ENCODE measurements around the gene SNX27.
"Not testable (repeated sequence)": the region's sequence is repeated elsewhere in the genome, so short reads cannot be mapped to it uniquely, and the experiment has no call there.

Gene SNX27

DNA sequence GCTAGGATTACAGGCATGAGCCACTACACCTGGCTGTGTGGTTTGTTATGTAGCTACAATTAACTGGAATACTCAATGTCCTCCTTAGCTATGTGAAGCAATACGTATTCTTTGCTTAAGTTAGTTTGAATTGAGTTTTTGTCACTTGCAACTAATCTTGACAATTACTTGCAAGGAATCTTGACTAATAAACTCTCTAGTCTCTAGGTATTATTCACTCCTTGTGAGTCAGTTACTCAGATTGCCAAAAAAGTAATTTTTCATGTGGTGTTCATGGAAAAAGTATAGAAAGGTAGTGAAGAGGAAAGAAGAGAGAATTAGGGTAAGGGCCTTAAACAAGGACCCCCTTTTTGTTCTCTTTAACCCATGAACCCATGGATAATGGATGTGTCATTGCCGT, 7.6 kb upstream of the SNX27 start:
- no peak for DNase-seq (ENCODE audit: low read depth)

DNA sequence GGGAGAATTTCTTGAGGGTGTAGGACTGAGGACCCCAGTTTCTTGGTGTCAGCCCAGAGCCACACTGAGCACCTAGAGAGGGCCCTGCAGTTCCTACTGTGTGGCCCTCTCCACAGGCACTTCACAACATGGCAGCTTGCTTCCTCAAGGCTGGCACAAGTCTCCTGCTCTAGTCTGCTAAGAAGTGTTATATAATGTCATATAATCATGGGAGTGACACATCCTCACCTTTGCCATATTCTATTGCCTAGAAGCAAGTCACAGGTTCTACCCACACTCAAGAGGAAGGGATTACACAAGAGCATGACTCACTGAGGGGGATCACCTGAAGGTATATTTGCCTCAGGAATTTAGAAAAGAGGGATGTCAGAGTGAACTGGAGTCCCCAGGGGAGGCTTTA, 5.5 kb upstream of the SNX27 start:
- DNase-seq (ENCODE audit: low read depth): no peak

DNA sequence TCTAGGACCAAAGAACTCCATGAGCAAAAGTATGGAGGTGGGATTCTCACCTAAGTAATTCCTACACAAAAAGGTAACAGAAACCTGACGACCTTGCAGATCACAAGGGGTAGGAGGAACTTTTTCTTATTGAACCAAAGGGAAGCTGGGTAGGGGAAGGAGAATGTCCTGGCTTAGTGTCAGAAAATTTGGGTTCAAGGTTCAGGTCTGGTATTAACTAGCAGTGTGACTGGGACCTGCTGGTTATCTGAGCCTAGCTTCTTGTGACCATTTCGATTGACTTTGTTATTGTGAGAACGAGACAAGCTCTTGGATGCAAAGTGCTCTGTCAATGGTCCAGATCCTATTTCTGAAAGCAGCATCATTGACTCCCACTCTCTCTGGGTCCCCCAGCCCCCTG, 5.0 kb upstream of the SNX27 start:
- no peak for DNase-seq (ENCODE audit: low read depth)

DNA sequence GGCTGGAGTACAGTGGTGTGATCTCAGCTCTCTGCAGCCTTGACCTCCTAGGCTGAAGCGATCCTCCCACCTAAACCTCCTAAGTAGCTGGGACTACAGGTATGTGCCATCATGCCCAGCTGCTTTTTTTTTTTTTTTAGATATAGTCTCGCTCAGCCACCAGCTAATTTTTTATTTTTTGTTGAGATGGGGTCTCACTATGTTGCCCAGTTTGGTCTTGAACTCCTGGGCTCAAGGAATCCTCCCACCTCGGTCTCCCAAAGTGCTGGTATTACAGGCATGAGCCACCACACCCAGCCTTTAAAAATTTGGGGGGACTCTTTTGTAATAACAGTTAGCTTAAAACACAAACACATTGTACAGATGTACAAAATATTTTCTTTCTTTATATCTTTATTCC, 1.7 kb upstream of the SNX27 start:
- DNase-seq (ENCODE audit: low read depth): no peak

DNA sequence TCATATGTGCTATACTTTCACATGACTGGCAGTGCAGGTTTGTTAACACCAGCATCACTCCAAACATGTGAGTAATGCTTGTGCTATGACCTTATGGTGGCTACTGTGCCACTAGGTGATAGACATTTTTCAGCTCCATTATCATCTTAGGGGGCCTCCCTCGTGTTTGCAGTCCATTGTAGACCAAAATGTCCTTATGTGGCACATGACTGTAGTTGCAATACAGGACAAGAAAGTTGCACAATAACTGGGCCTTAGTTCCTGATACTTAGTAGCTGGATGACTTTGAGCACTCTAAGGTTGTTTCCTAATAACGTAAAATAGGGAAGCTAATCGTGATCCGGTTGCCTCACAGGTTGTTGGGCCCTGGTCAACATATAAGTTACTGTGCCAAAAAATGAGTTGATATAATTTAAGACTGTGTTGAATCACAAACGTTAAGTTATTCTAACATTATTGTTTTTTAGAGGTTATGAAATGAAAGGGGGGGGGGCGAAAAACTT, 511 bp upstream of the SNX27 start:
- no peak for DNase-seq (ENCODE audit: low read depth)

DNA sequence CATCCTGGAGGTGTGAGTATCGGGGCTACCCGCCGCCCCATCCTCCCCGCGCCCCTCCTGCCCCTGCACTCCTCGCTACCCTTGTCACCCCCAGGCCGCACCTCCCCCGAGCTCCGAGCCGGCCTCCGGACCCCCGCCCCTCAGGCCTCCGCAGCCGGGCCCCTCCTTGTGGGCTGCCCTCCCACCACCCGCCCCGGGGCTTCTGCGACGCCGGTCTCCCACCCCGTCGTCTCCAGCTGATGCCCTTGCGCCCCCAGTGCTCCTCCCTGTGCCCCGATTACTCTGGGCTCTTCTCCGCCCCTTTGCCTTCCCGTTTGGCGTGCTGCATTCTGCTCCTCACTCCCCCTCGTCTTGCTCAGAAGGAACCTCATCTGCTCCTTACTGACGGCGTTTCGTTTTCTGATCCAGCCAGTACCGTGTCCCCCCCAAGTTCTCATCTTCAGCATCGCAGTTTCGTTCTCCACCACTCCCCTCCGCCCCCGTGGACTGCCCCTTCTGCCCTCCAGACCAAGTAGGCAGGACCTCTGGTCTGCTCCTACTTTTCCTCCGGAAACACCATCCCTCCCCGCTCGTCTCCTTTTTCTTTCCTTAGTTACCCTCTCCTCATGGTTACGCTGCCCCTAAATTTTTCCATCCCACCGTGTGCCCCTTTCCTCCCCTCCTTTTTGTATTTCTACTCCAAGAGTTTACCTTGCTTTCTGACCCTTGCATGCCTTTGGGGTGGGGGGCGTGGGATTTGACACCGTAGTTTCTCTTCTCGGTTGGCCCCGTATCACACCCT, 841 bp downstream of the SNX27 start:
- no peak for DNase-seq (ENCODE audit: low read depth)

DNA sequence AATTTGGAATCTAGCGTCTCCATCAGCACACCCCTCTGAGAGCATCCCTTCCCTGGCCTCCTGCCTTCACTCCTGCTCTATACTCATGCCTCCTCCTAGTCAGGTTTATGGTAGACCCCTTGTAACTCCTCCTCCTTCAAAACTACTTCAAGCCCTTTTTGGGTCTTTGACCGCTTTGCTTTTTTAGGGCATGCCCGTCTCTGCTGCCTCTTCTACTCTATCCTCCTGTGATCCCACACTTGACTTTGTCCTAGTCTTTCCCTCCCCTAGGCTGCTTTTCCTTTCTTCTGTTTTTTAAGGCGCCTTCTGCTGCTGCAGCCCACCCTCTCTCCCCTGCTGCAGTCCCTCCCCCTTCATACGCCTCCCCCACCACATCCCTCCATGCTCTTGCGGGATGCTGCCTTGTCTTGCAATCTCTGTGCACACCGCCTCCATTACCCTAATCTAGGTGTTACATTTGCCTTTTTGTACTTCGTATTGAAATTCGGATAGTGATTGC, 1.5 kb downstream of the SNX27 start:
- DNase-seq (ENCODE audit: low read depth): no peak

DNA sequence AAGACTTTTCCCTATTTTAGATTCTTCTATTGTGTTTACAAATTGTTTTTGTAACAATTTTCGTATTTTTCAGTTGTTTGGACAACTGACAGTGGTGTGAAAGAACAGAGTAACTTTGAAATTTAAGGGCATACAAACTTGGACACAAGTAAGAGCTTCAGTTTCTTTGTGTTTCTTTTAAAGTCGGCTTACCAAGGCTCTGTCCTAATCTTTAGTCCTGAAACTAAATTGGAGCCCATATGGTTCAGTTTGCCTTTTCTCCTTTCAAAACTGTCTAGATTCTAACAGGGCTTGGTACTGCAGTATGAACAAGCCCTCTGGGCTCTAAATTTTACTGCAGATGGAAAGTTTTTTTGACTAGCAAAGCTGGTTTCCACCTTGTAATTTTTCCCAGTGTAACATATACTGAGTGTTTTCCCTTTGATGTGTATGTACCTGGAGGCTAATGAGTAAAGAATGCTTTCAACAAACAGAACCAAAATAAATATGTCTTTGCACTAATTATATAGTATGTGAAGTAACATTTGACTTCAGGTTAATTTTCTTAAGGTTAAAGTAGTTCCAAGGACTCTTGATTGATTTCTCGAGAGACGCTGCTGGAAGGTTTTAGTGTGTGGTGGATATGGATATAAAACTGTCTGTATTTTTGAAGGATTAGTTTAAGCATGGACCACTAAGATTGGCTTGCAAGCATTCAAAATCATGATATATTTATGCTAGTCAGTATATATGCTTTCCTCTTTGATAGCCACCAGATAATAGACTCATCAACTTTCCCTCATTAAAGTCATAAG, 4.1 kb downstream of the SNX27 start:
- no peak for DNase-seq (ENCODE audit: low read depth)

DNA sequence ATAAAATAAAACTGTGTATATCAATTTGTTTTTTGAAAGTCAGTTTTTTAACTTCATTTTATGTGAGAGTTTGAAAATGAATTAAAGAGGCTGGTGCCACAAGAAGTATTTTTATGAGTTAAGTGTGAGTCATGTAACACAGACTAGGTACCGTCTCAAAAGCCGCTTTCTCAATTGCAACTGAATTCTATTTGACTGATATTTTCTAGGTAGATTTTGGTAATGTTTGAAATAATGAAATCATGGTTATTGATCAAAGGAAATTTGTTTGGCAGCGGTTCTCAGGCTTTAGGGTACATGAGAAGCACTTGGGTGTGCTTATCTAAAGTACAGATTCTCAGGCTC, 4.6 kb downstream of the SNX27 start:
- DNase-seq (ENCODE audit: low read depth): no peak

DNA sequence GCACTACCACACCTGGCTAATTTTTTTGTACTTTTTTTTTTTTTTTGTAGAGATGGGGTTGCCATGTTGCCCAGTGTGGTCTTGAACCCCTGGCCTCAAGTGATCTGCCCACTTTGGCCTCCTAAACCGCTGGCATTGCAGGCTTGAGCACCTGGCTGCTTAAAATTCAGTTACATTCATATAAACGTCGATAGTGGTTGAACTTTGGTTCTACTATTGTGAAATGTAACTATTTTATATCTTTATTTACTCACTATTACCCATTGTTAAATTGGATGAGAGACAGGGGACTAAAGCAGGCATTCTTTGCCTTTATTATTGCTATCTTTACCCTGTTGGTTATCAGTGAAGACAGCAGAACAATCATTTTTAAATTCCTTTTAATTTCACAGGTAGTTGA, 6.2 kb downstream of the SNX27 start:
- DNase-seq (ENCODE audit: low read depth): no peak

DNA sequence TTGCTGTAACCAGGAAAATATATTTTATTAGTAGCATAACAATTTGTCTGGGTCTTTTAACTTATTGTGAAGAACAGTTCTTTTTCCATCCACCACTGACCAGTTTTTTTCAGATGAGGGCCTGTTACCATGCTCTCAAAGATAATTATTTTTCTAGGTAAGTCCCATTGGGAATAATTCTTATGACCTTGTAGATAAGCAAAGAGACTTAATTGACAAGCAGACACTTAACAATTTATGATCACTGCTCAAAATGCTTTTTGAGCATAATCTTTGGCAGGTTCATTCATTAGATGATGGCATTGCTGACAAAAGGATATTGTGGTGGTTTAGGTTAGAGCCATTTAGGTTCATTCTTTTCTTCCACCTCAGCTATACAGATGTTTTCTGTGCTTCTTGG, 6.6 kb downstream of the SNX27 start:
- no peak for DNase-seq (ENCODE audit: low read depth)

DNA sequence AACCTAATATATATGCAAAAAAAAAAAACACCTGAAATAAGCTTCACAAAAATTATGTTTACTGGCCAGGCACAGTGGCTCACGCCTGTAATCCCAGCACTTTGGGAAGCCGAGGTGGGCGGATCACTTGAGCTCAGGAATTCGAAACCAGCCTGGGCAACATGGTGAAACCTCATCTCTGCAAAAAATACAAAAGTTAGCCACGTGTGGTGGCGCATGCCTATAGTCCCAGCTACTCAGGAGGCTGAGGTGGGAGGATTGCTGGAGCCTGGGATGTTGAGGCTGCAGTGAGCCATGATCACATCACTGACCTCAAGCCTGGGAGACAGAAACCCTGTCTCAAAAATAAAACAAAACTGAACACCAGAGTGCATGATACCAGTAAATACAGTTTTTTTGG, 7.1 kb downstream of the SNX27 start:
- not testable (repeated sequence) for DNase-seq (ENCODE audit: low read depth)

DNA sequence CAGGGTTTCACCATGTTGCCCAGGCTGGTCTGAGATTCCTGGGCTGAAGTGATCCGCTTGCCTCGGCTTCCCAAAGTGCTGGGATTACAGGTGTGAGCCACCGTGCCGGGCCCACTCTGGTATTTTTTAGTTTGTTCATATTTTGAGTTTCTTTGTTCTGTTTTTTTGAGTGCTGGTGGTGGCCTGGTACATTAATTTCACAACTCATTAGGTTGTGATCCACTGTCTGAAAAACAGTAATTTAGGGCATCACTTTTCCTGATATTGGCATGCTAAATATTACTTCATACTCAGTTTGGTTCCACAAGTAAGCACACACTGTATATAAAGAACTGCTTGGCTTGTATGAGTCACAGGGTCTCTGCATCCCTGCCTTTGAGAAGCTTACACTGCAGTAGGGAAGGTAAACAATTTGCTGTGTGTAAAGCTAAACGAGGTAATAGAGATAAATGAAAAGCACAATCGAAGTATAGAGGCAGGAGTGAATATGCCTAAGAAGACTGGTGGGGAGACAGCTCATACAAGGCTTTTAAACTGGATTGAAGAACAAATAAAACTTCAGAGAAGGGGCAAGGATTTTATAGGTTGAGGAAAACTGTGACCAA, 7.7 kb downstream of the SNX27 start:
- no peak for DNase-seq (ENCODE audit: low read depth)

DNA sequence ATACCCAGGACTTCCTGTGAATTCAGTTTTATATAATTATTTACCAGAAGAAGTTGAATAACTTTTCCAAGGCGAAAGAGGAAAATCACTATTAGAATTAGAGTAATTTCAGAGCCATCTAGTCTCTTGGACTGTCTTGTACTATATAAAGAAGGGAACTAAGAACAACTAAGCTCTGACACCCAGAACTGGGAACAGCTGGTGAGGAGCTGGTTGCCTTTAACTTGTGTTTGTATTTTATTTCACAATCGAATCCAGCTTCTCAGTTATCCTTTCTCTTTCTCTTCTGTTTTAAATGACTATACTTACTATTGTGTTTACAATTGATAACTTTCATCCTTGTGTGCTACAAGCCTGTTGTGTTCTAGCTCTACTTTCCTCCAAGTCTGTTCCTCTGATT, 8.4 kb downstream of the SNX27 start:
- no peak for DNase-seq (ENCODE audit: low read depth)

DNA sequence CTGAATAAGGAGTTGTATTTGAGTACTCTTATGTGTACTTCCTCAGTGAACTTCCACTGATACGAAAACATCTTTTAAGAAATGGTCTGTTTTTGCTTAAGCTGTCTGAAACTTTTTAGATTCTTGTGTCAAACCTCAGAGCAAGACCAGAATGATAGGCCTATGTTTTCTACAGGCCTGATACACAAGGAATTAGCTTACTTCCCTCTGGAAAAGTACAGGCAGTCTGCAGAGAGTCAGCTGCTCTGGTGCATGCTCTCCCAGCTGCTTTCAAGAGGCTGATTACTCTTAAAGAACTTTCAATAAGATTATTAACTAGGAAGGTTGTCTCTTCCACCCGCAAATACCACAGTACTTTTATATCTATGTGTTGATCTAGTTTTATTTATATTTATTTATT, 9.5 kb downstream of the SNX27 start:
- no peak for DNase-seq (ENCODE audit: low read depth)

DNA sequence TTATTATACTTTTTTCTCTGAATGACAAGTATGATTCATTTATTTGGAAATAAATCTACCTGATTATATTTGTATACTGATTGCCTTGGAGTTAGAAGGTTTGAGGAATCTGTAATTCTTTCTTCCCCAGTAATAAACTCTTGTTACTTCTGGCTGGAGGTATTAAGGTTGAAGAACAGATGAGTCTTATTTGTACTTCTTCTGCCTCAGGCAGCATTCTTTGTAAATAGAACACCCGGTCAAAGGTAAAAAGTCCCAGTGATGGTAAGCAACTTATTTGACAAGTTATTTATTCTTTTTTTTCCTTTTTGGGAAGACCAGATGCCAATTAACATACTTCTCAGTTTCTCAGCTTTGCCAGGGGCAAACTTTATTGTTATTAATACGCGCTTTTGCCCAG, 12.9 kb downstream of the SNX27 start:
- no peak for DNase-seq (ENCODE audit: low read depth)

DNA sequence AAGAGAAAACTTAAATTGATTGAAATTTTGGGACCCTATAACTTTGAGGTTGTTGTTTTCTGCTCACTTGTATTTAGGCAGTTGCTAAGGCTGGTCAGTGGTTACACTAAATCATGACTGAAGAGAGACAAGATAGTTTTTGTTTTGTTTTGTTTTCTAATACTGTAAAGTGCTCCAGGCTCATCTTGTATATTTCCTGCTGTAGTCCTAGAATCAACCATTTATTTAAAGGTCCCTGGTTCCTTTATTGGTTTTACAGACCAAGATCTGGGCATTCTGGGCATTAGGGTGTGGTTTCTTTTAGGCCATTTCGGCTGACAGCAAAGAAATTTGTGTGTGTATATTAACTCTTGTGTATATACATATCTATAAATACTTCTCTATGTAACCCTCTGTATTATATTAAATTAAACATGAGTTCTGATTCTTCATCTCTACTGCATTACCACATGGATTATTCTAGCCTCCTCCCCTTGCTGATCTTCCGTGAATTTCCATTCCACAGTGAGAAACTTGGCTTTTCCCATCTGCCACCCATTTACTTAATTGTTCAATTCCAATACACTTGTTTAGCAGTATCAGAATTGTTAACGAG, 15.0 kb downstream of the SNX27 start:
- DNase-seq (ENCODE audit: low read depth): no peak

DNA sequence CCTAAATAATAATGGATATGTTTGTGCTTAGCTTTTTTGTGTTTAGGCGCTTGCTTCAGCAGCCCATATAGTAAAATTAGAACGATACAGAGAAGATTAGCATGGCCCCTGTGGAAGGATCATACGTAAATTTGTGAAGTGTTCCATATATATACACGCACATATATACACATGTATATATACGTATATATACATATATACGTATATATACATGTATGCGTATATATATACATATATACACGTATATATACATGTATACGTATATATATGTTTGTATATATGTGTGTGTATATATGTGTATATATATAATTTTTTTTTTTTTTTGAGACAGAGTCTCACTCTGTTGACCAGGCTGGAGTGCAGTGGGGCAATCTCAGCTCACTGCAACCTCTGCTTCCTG, 17.4 kb downstream of the SNX27 start:
- DNase-seq (ENCODE audit: low read depth): no peak

DNA sequence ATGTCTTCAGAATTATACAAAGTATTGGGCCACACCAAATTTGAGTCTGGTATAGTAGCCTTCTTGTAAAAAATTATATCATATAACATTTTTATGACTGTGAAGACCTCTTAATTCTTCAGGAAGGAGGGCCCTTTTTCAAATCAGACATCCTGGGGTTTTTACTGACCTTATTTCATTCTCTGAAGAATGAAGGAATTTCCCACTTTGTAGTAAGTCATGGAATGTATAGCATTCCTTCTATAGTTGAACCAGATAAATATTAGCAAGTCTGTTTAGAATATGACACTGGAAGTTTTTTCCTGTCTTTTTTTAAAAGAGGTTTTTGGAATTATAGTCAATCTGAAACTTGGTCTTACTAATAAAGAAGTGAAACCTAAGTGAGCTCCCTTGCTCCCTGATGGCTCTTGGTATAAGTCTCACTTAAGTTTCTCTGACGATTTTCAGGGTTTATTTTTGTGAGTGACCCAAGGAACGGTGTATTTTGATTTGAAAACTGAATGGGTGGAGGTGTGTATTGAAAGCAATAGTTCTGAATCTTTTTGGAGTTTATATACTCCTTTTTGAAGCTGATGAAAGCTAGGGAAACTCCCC, 23.7 kb downstream of the SNX27 start:
- DNase-seq (ENCODE audit: low read depth): no peak

DNA sequence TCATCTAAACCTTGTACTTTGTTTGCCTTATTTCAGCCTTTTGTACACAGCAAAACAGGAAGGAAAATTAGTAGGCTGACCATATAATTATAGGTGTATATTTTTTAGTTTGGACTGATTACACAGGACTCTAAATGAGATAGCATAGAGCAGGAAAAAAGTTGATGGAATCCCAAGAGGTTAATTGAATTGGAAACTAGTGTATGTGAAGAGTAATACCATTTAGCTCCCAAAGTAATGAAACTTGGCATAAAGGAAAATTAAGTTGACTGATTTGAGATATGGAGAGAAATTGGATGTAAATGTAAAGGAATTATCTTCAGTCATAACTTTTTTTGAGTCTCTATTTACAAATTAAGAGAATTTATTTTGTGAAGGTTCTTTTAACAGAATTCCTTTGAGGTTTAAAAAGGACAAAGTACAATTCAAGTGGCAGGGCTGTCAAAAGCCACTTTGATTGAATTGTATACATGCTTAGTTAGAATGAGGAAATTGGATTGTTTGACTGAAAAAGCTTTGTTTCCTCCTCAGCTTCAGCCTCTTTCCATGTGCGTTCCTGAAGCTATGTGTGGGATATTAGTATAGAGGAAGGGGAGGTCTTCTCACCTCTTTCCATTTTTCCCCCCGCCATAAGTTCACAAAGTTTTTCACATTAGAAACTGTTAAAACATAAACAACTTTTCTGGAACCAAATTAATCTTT, 26.4 kb downstream of the SNX27 start:
- no peak for DNase-seq (ENCODE audit: low read depth)

DNA sequence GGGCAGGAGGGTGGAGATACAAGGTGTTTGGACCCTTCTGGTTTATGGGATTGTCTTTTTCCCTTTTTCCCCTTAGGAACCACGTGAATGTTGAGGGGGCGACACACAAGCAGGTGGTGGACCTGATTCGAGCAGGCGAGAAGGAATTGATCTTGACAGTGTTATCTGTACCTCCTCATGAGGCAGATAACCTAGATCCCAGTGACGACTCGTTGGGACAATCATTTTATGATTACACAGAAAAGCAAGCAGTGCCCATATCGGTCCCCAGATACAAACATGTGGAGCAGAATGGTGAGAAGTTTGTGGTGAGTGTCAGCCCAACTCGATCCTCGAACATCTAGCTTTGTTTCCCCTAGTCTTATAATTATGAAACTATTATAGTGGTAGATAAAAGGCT, 27.0 kb downstream of the SNX27 start:
- DNase-seq (ENCODE audit: low read depth): no peak

DNA sequence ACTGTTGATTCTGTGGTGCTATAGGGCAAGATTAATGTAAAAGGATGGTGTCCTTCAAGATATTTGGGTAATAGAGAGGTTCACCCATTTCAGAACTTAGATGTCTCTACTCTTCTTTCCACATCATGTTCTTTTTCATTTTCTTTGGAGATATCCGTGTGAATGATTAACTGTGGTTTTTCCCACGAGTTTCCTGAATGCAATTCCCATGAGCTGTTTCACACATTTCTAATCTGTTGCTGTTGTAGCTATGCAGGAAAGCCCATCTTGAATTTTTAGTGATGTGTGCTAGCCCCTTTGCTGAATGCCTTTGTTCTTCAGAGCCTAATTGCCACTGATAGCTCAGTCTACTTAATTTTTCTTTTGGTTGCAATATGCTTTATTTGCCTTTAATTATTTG, 27.6 kb downstream of the SNX27 start:
- no peak for DNase-seq (ENCODE audit: low read depth)

All from non-pigmented ciliary epithelial cell (primary cell).